IMR-90 (cell line): ENCODE measurements around the gene PSMD1.

Source experiments
- BHLHE40 ChIP-seq: fragments of 150-350 bp; IDR thresholded peaks from 2 replicates; pipeline ENCODE4 v1.6.1; 2016; ENCODE audit warnings: mild to moderate bottlenecking, low read depth, low read length
- CEBPB ChIP-seq: IDR thresholded peaks from 2 replicates; pipeline ENCODE4 v1.6.1; 2012; ENCODE audit warnings: low read depth, low read length, improper control_type of control experiment
- FOS ChIP-seq: fragments of 150-350 bp; IDR thresholded peaks from 2 replicates; pipeline ENCODE4 v1.6.1; 2016; ENCODE audit warnings: low read depth, low read length
- MAZ ChIP-seq: IDR thresholded peaks from 2 replicates; pipeline ENCODE4 v1.6.1; 2012; ENCODE audit warnings: low read depth, mild to moderate bottlenecking, low read length, improper control_type of control experiment, moderate library complexity, borderline replicate concordance
- POLR2A ChIP-seq: IDR thresholded peaks from 2 replicates; pipeline ENCODE4 v1.6.1; 2012; ENCODE audit warnings: mild to moderate bottlenecking, low read depth, low read length
- RFX5 ChIP-seq: IDR thresholded peaks from 2 replicates; pipeline ENCODE4 v1.8.0; 2012; ENCODE audit warnings: low read depth, mild to moderate bottlenecking, low read length, moderate library complexity
- TF ChIP-seq, protein P1 (sequence below): conservative IDR thresholded peaks from 2 replicates; pipeline ENCODE4 v1.5.1; 2012; ENCODE audit warnings: mild to moderate bottlenecking, low read depth, low read length, improper control_type of control experiment
- TF ChIP-seq, protein P2 (sequence below): fragments of 150-350 bp; IDR thresholded peaks from 2 replicates; pipeline ENCODE4 v1.6.1; 2016; ENCODE audit warnings: low read depth, mild to moderate bottlenecking, low read length, moderate library complexity, borderline replicate concordance
- TF ChIP-seq, protein P3 (sequence below): fragments of 150-350 bp; IDR thresholded peaks from 2 replicates; pipeline ENCODE4 v1.6.1; 2017; ENCODE audit warnings: mild to moderate bottlenecking, antibody characterized with exemption, low read length, low read depth

DNA sequence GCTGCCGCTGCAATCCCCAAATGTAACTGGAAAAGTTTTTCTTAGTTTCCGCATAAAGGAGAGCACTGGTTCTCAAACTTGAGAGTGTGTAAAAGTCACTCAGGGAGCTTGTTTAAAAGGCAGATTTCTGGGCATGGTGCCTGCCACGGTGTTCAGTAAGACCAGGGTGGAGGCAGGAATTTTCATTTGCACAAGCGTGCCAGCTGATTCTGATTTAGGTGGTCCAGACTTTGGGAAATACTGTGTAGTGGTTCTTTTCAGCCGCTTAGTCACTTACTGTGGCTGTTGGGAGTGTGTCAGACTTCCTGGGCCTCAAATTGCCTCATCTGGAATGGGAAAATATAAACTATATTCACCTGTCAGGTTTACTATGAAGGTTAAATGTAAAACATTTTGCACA is 142.6 kb downstream of the PSMD1 start:
- TF ChIP-seq, protein P1, sequence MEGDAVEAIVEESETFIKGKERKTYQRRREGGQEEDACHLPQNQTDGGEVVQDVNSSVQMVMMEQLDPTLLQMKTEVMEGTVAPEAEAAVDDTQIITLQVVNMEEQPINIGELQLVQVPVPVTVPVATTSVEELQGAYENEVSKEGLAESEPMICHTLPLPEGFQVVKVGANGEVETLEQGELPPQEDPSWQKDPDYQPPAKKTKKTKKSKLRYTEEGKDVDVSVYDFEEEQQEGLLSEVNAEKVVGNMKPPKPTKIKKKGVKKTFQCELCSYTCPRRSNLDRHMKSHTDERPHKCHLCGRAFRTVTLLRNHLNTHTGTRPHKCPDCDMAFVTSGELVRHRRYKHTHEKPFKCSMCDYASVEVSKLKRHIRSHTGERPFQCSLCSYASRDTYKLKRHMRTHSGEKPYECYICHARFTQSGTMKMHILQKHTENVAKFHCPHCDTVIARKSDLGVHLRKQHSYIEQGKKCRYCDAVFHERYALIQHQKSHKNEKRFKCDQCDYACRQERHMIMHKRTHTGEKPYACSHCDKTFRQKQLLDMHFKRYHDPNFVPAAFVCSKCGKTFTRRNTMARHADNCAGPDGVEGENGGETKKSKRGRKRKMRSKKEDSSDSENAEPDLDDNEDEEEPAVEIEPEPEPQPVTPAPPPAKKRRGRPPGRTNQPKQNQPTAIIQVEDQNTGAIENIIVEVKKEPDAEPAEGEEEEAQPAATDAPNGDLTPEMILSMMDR: no peak
- TF ChIP-seq MAZ: no peak
- TF ChIP-seq CEBPB: peak; percentile 80
- TF ChIP-seq FOS: peak; percentile 36; the same call in 1 of the 2 replicates
- no peak for TF ChIP-seq POLR2A
- no peak for TF ChIP-seq BHLHE40
- TF ChIP-seq, protein P2, sequence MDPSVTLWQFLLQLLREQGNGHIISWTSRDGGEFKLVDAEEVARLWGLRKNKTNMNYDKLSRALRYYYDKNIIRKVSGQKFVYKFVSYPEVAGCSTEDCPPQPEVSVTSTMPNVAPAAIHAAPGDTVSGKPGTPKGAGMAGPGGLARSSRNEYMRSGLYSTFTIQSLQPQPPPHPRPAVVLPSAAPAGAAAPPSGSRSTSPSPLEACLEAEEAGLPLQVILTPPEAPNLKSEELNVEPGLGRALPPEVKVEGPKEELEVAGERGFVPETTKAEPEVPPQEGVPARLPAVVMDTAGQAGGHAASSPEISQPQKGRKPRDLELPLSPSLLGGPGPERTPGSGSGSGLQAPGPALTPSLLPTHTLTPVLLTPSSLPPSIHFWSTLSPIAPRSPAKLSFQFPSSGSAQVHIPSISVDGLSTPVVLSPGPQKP: no peak
- no peak for TF ChIP-seq RFX5
- TF ChIP-seq, protein P3, sequence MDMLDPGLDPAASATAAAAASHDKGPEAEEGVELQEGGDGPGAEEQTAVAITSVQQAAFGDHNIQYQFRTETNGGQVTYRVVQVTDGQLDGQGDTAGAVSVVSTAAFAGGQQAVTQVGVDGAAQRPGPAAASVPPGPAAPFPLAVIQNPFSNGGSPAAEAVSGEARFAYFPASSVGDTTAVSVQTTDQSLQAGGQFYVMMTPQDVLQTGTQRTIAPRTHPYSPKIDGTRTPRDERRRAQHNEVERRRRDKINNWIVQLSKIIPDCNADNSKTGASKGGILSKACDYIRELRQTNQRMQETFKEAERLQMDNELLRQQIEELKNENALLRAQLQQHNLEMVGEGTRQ: no peak
